Right lung (tissue), 5 donors: Measurements from ENCODE around the gene IQSEC3. TPM values are rescaled to one million over a fixed set of nuclear protein-coding genes. Genes with fewer than 3 reads are reported as not detected.
A peak's percentile ranks its signal among the peaks of the same experiment; 100 is the strongest.
"Not testable (repeated sequence)": the region's sequence is repeated elsewhere in the genome, so short reads cannot be mapped to it uniquely, and the experiment has no call there.

Experiments
- DNase-seq, 2 donors: peaks; one replicate each; pipeline ENCODE4 v3.0.0-alpha.2; 2013
- polyA plus RNA-seq, 5 donors: library from polyadenylated mRNA; unstranded; fragments of 120-200 nt; gene quantifications; one replicate each; pipeline versions ENCODE4 v1.2.1 to v1.2.3, GENCODE V29; 2013; ENCODE audit warnings: inconsistent platforms in 1 of 5, low replicate concordance in 1 of 5; ENCODE audit not compliant: insufficient read length in 5 of 5, insufficient read depth in 1 of 5

Gene IQSEC3
- polyA plus RNA-seq, 5 donors: 6.0 to 7.6 (median 6.7) TPM

DNA sequence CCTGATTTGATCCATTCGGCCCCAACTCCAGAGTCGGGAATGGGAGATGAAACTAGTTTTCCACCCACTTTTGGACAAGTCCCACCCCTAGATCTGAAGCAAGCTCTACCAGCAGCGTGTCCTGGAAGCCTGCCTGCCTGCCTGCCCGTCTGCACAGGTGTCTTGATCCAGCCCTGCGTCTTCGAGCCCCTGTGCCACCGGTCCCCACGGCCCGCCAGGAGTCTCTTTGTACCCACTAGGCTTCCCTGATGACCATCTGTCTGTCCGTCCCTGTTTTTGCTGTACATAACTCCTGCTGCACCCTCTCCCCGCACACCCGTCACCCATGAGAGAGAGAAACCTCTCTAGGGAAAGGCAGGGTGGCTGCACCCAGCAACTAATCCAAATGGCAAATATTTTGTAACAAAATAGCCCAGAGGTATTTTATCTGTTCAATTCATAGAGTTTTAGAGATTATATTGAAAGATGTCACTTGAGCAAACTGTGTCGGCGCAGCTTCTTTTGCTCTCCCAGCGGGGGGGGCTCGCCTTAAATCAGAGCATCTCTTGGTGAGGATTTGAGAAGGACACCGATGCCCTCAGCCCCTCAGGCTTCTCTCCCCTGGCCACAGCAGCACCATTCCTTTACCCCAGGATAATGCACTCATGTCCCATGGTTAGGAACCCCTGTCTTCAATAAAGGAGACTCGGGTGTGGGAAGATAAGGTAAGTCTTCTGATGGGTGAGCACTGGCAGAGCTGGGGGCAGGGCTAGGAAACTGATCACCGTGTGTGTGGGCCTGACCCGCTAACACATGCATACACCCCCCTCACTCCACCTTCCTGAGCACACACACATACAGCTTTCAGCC is 111.6 kb downstream of the IQSEC3 start:
- no peak for DNase-seq

- no peak for DNase-seq
Observed at GRCh38 chr12:178829-179109, 112.2 kb downstream of the IQSEC3 start.

DNA sequence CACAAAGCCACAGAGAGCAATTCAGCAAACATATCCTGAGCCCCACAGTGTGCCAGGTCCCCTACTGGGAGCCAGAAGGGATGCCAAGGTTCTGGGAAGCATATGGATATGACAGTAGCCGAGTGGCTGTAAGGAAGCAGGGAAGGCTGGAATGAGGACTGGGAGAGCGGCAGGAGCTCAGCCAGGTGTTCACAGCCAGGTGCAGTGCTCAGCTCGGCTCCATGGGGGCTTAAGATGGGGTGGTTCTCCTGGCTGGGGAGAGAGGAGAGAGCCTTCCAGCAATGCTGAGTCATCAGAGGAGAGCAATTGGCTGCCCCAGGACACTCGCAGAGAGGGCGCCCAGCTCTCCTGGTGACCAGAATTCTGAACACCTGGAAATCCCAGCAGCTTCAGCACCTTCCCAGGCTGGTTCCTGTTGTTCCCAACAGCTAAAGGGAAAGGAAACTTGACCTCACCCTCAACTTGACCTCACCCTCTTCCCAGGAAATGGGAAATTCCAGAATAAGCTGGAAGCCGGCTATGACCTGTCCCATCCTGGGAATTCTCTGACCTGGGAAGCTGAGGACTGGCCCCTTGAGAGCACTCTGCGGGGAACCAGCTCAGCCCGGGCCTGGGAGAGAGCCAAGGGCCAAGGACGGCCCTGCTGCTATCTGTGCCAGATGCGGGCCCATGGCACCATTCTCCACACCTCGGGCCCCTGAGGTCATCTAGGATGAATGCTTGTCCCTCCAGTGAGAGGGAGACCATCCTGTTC is 112.7 kb downstream of the IQSEC3 start:
- DNase-seq: no peak

DNA sequence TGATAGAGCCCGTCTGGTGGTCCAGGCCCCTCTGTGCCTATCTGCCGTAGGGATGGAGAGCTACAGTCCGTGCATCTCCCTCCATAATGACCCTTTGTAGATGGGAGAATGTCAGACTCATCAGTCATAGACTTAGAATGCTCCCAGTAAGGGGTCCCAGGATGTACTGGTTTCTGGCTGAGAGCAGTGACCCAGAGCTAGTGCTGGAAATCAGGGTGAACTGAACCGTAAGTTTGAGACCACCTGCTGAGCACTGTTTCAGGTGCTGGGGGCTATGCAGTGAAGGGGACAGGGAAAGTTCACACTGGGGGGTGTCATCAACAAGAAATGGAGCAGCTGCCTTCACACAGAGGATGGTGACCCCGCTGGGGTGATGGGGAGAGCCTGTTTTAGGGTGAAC is 113.3 kb downstream of the IQSEC3 start:
- DNase-seq: no peak

DNA sequence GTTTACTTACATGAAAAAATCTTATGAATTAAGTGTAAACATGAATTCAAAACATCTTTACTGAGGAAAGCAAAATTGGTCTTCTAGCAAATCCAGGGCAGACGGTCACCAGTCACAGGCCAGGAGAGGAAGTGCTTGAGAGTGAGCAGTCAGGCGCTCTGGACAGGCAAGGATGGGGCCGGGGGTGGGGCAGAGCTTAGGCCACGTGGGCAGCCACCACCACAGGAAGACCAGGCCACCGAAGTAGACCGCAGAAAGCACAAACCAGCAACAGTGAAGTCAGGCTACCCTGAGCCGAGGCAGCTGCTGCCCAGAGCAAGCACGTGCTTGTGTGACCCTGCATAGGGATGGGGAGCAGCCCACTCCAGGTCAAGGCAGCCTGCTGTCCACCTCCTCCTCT is 113.9 kb downstream of the IQSEC3 start:
- DNase-seq: no peak

GRCh38 chr12:181921-182320 is 115.4 kb downstream of the IQSEC3 start:
- DNase-seq: no peak

DNA sequence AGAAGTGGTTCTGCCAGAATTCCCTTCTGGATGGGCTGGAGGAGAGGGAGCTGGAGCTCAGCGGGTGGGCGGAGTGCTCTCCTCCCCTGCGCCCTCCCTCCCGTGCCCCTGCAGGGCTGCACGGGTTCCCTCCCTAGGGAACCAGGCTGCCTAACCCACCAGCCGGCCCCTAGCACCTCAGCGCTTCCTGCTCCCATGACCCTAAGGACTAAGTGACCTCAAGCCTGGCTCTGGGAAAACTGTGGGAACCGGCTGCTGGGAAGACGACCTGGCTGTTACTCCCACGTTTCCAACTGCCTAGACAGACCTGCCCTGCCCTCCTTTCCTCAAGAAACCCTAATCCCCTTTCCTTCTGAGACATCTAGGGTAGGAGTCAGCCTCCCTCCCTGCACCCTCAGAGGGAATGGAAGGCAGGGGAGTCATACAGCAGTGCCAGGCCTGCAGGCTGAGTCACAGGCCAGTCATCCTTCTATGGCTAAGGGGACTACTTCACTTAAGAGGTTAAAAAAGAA is 115.9 kb downstream of the IQSEC3 start:
- DNase-seq: no peak

DNA sequence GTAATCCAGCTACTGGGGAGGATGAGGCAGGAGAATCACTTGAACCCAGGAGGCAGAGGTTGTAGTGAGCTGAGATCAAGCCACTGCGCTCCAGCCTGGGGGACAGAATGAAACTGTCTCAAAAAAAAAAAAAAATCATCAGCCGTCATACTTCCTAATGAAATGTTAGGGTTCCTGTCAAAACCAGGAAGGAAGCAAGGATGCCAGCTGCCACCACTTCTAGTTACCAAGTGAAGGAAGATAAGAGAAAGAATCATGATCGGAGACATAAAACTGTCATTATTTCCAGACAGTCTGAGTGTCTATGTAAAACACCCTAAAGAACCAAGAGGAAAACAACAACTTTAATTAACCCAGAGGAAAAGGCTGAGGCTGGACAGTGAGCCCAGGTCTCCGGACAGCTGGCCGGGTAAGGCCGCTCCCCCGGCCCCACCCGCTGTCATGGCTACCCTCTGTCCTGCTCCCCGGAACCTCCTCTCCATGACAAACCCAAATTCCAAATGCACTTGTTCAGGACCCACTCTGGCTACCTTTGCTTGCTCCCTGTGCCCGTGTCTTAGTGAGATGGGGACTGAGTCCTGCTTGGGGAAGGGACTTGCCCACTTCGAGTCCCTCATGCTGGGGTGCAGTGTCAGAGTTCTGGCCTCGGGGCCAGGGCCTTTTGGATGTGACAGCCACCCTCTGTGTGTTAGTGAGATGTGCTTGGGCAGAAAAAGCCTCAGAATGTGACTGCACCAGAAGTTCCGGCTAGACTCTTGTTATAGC is 118.4 kb downstream of the IQSEC3 start:
- DNase-seq: no peak

DNA sequence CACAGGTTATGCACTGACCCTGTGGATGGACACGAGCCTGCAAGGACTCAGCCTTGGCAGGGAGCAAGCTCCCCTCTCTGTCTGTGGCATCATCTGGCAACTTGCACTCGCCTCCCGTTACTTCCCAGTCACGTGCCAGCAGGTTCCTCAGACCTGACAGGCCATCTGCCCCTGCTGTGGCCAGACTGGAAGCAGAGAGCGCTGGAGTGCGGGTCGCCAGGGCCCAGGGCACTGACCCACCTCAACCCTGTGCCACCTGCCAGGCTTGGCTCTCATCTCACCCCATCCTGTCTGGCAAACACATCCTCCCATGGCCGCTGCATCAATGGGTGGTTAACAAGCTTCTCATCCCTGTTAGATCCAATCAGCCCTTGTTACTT is 119.0 kb downstream of the IQSEC3 start:
- no peak for DNase-seq

DNA sequence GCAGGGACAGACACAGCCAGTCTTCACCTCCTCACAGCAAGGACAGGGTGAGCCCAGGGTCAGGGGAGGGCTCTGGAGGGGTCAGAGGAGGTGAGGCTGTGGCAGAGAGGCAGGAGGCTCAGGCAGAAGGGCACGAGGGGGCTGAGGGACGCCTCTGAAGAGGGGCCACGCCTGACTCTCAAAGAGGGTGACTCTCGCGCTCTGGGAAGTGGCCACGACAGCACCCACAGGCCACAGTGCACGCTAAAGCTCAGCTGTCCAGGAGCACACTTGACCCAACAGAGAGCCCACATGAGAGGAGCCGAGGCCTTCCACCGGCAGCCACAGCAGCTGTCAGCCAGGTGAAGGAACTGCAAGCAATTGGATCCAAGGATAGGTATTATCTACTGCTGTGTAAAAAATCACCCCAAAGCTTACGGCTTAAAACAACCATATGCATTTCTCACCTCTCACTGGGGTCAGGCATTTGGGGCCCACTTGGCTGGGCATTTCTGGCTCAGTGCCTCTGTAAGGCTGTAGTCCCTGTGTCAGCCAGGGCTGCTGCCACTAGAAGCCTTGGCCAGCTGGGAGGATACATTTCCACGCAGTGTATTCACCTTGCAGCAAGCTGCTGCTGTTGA is 119.5 kb downstream of the IQSEC3 start:
- no peak for DNase-seq

DNA sequence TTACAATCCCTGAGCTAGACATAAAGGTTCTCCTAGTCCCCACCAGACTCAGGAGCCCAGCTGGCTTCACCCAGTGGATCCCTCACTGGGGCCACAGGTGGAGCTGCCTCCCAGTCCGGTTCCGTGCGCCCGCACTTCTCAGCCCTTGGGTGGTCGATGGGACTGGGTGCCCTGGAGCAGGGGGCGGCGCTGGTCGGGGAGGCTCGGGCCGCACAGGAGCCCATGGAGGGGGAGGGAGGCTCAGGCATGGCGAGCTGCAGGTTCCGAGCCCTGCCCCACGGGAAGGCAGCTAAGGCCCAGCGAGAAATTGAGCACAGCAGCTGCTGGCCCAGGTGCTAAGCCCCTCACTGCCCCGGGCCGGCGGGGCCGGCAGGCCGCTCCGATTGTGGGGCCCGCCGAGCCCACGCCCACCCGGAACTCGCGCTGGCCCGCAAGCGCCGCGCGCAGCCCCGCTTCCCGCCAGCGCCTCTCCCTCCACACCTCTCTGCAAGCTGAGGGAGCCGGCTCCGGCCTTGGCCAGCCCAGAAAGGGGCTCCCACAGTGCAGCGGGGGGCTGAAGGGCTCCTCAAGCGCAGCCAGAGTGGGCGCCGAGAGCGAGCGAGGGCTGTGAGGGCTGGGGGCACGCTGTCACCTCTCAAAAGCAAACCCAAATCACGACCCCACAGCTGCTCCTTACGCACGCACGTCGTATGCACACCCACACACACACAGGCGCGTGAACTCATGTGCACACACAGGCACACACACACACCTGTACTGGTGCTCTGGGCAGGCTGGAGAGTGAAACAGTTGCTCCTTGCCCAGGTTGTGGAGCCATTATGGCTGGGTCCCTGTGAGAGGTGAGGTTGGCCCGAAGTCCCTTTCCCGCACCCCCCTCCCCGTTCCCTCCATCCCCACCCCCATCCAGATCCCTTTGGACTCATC is 121.7 kb downstream of the IQSEC3 start:
- DNase-seq: not testable (repeated sequence)

- DNase-seq: peak; percentile 62 to 66
Observed at GRCh38 chr12:188910-189621, 122.5 kb downstream of the IQSEC3 start.

DNA sequence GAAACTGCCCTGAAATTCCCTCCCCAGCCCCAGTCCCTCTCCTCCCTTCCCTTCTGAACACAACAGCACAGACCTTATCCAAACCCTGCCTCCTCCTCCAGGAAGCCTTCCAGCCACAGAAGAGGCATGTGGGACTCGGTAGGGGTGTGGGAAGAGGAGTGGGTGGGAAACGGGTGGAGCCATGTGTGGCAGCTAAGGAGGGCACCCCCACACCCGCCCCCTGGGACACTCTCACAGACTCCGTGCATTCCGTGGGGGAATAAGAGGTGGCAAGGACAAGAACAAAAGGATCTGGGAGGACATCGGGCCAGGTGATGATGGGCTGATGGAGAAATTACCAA is 123.0 kb downstream of the IQSEC3 start:
- no peak for DNase-seq

DNA sequence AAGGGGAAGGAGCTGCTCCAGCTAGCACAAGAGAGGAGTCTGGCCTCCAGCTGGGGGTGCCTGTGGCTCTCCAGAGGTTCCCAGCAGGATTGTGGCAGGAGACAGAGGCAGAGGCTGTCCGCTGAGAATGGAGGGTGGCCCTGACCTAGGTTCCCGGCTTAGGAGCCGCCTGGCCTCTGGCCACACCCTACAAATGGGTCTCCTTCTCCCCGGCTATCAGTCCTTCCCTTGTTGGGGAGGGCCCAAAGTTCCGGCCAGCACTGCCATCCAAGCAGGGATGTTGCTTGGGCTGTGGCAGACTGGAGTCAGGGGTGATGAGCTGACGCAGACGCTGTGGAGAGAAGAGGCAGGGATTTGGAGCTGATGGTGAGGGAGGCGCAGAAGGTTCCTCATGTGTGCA is 124.3 kb downstream of the IQSEC3 start:
- no peak for DNase-seq

- DNase-seq: no peak
Observed at GRCh38 chr12:191541-191940, 125.0 kb downstream of the IQSEC3 start.

- no peak for DNase-seq
Observed at GRCh38 chr12:193261-193660, 126.7 kb downstream of the IQSEC3 start.

GRCh38 chr12:194276-194675 is 127.7 kb downstream of the IQSEC3 start:
- DNase-seq: no peak

GRCh38 chr12:195156-195555 is 128.6 kb downstream of the IQSEC3 start:
- no peak for DNase-seq

GRCh38 chr12:195951-196350 is 129.4 kb downstream of the IQSEC3 start:
- DNase-seq: no peak

DNA sequence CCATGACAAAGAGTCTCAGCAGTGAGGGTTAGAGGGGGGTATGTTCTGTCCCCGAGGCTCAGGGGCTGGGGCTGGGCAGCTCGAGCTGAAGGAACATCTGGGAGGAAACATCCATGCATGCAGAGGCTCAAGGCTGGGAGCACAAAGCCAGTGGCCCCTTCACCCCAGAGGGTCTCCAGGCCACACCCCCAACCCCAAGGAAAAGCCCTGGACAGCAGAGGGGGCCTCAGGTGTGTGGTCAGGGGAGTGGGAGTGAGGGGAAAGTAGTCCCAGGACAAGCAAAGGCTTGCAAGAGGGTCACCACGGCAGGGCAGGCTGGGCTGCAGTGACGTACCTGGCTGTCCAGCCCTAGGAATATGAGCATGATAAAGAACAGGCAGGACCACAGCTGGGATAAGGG is 129.9 kb downstream of the IQSEC3 start:
- no peak for DNase-seq
